Ovary (tissue), 3 donors: Measurements from ENCODE around the gene AQP1.

Source experiments
- CTCF ChIP-seq, 3 donors: fragments of 450-650 bp in 2 of 3; fragments of 200-600 bp in 1 of 3; IDR thresholded peaks; one replicate each; pipeline versions ENCODE4 v1.5.1 to v1.8.0; 2016 to 2022; ENCODE audit warnings: antibody characterized with exemption in 3 of 3, mild to moderate bottlenecking in 1 of 3
- POLR2A ChIP-seq: fragments of 450-650 bp; IDR thresholded peaks from one replicate; pipeline ENCODE4 v1.6.1; 2017; ENCODE audit warnings: antibody characterized with exemption, mild to moderate bottlenecking, moderate library complexity
- donor health status: DM: no; HTN: no; CAD: no.

GRCh38 chr7:30886608-30887011, 25.0 kb upstream of the AQP1 start:
- TF ChIP-seq CTCF (IDR thresholded peaks at IDR 0.05), result no peak
- TF ChIP-seq POLR2A, result no peak
